Neural crest cell (in vitro differentiated cells): Measurements from ENCODE around the gene SLC39A11. TPM values are rescaled to one million over a fixed set of nuclear protein-coding genes. Genes with fewer than 3 reads are reported as not detected.

ENCODE experiments used
- DNase-seq: peaks from one replicate; pipeline ENCODE4 v3.0.0; 2021; ENCODE audit warnings: low read depth, mixed read lengths, low spot score
- H3K27ac Mint-ChIP-seq: one replicate; pipeline ENCODE4 v1.8.0; 2021; ENCODE audit warnings: mild to moderate bottlenecking, mixed read lengths; ENCODE audit not compliant: unreplicated experiment
- H3K27me3 Mint-ChIP-seq: 2 replicates; pipeline ENCODE4 v1.8.0; 2021; ENCODE audit warnings: low read depth, mild to moderate bottlenecking, mixed read lengths
- H3K36me3 Mint-ChIP-seq: 2 replicates; pipeline ENCODE4 v1.8.0; 2021; ENCODE audit warnings: low read depth, mild to moderate bottlenecking, mixed read lengths
- H3K4me1 Mint-ChIP-seq: 2 replicates; pipeline ENCODE4 v1.8.0; 2021; ENCODE audit warnings: mixed read lengths
- H3K4me3 Mint-ChIP-seq: one replicate; pipeline ENCODE4 v1.8.0; 2021; ENCODE audit warnings: mild to moderate bottlenecking, mixed read lengths
- H3K9me3 Mint-ChIP-seq: 2 replicates; pipeline ENCODE4 v1.8.0; 2021; ENCODE audit warnings: mixed read lengths
- CTCF ChIP-seq: fragments of 200-600 bp; sonication (generic); conservative IDR thresholded peaks from 2 replicates; pipeline ENCODE4 v1.5.0; 2021; ENCODE audit warnings: antibody characterized with exemption, mild to moderate bottlenecking
- total RNA-seq: library from RNA; stranded (reverse); gene quantifications from 2 replicates; pipeline ENCODE4 v1.2.1, GENCODE V29; 2021

Gene SLC39A11
- total RNA-seq, 1 donor from 2014 or later, result 11.3 TPM

GRCh38 chr17:72745241-72745640 is 347.2 kb downstream of the SLC39A11 start:
- TF ChIP-seq CTCF, result no peak
- H3K9me3 Mint-ChIP-seq, result no peaks in the 10 kb centered on the region
- peaks cover 7% of the 10 kb centered on the region for H3K4me1 Mint-ChIP-seq

GRCh38 chr17:72743037-72743467 is 349.4 kb downstream of the SLC39A11 start:
- H3K27ac Mint-ChIP-seq, result no peak overlapping the region
- no peak for TF ChIP-seq CTCF
- peaks cover 7% of the 10 kb centered on the region for H3K4me1 Mint-ChIP-seq
- no peaks in the 10 kb centered on the region for H3K27me3 Mint-ChIP-seq
- DNase-seq, result no peak
- H3K4me3 Mint-ChIP-seq, result no peak overlapping the region
- no peaks in the 10 kb centered on the region for H3K36me3 Mint-ChIP-seq
- no peaks in the 10 kb centered on the region for H3K9me3 Mint-ChIP-seq

More at GRCh38 chr17:72745241-72745640, 347.2 kb downstream of the SLC39A11 start:
- H3K27me3 Mint-ChIP-seq, result no peaks in the 10 kb centered on the region
- no peak overlapping the region for H3K27ac Mint-ChIP-seq
- H3K36me3 Mint-ChIP-seq, result no peaks in the 10 kb centered on the region
- H3K4me3 Mint-ChIP-seq, result no peak overlapping the region
- no peak for DNase-seq

- TF ChIP-seq CTCF, result no peak
- H3K36me3 Mint-ChIP-seq, result no peaks in the 10 kb centered on the region
- H3K9me3 Mint-ChIP-seq, result no peaks in the 10 kb centered on the region
- no peak overlapping the region for H3K4me3 Mint-ChIP-seq
- no peak overlapping the region for H3K27ac Mint-ChIP-seq
- no peaks in the 10 kb centered on the region for H3K27me3 Mint-ChIP-seq
- peaks cover 8% of the 10 kb centered on the region for H3K4me1 Mint-ChIP-seq
- no peak for DNase-seq
Measured at GRCh38 chr17:72737151-72737690, 355.3 kb downstream of the SLC39A11 start.

- Mint-ChIP-seq H3K9me3 (no peaks in the 10 kb centered on the region), H3K4me1 (peaks cover 8% of the 10 kb centered on the region), H3K4me3 (no peak overlapping the region), H3K27me3 (no peaks in the 10 kb centered on the region), H3K36me3 (no peaks in the 10 kb centered on the region), H3K27ac (no peak overlapping the region)
- no peak for TF ChIP-seq CTCF
- DNase-seq, result no peak
Measured at GRCh38 chr17:72735592-72735991, 356.9 kb downstream of the SLC39A11 start.

DNA sequence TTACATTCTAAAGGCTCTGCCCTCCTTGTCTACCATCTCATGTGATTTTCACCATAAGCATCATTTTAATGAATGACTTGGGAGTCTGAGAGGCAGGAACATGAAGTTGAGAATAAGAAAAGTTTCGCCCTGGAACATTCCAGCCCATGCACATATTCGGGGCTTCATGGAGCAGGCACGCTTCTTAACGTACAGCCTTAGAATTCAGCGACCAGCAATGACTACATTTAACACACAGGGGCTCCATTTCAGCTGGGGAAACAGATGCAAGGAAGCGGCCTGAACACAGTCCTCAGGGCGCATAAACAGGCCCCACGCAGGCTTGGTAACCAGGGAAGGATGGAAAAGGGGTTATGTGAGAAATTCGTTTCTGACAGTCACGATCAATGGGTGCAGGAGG is 357.4 kb downstream of the SLC39A11 start:
- no peak for TF ChIP-seq CTCF
- Mint-ChIP-seq H3K27me3 (no peaks in the 10 kb centered on the region), H3K4me1 (peaks cover 8% of the 10 kb centered on the region), H3K4me3 (no peak overlapping the region), H3K9me3 (no peaks in the 10 kb centered on the region), H3K36me3 (no peaks in the 10 kb centered on the region), H3K27ac (peak overlapping the region; percentile 28)
- no peak for DNase-seq
